Raji (cell line): Measurements from ENCODE around the gene GALK2.

ENCODE experiments used
- POLR2A ChIP-seq: IDR thresholded peaks from 2 replicates; pipeline ENCODE4 v1.6.1; 2011; ENCODE audit warnings: low read depth, low read length, control low read depth; ENCODE audit not compliant: insufficient read depth

Gene GALK2

DNA sequence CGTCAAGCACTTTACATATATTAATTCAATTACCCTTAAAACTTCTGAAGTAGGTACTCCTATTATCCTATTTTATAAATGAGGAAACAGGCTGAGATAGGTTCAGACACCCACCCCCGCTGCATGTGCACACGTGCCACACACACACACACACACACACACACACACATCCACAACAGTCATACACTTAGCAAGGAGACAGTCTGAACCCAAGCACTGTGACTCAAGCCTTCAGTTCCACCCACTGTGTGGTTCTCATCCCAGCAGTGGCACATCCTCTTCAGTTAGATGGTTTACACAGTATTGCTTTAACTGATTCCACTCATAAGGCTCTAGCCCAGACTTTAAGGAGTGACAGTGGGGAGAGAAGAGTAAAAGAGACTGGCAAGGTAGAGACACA is 161.9 kb downstream of the GALK2 start:
- TF ChIP-seq POLR2A: no peak

DNA sequence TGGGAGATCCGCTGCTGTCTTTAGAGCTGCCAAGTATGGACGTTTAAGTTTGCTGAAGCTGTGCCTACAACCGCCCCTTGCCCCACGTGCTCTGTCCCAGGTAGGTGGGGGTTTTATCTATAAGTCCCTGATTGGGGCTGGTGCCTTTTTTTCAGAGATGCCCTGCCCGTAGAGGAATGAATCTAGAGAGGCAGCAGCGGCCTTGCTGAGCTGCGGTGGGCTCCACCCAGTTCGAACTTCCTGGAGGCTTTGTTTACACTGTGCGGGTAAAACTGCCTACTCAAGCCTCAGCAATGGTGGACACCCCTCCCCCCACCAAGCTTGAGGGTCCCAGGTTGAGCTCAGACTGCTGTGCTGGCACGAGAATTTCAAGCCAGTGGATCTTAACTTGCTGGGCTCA is 169.6 kb downstream of the GALK2 start:
- TF ChIP-seq POLR2A: no peak

DNA sequence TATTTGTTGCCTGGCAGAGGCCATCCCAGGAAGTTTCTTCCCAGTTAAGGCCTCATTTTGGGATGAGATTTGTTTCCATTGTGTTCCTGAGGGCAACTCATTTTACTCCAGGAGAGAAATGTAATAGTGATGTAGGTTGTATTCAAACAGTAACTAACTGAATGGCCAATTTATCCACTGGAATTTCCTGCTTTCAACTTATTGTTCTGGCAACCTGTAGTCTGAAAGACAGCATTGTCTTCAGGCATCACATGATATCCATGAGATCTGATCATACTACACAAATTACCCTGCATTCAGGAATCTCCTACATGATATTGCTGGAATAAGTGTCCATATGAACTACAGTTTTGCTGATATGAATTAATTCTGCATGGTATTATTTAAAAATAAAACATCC is 173.5 kb downstream of the GALK2 start:
- no peak for TF ChIP-seq POLR2A

DNA sequence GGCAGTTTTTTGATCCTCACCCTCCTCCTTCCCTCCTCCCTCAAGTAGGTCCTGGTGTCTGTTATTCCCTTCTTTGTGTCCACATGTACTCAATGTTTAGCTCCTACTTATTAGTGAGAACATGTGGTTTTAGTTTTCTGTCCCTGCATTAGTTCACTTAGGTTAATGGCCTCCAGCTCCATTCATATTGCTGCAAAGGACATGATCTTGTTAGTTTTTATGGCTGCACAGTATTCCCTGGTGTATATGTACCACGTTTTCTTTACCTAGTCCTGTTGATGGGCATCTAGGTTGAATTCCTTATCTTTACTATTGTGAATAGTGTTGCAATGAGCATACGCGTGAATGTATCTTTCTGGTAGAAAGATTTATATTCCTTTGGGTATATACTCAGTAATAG is 191.3 kb downstream of the GALK2 start:
- no peak for TF ChIP-seq POLR2A

DNA sequence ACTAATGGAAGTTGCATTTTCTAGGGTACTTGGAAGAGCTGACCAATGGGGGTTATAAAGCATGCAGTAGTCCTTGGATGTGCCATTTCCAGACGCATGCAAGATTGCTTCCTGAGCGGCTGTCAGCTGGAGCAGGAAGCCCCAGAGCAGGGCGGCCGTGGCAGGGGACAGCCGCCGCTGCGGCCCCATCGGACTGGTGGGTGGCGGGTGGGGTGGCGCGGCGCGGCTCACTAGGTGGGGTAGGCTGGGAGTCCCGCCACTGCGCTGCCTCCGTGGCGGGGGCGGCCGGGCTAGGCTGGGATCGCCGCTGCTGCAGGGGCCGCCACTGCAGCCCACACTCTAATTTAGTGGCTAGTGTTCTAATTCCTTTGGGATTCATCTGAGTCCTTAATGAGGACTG is 196.4 kb downstream of the GALK2 start:
- no peak for TF ChIP-seq POLR2A

DNA sequence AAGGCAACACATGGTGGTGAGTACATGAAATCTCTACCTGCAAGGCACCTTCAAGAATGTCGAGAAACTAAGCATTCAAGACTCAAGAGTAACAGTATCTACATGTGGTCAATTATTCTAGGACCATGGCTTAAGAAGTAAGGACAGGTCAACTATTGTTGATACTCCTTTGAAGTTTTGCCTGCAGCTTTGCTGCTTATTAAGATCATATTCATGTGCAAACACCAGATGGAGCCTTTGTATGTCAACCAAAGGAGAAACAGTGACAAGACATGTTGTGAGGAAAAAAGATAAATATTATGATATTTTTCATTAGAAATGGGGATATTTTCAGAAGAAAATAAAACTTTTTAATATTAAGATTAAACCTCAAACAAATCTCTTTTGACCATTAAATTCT is 200.7 kb downstream of the GALK2 start:
- no peak for TF ChIP-seq POLR2A

DNA sequence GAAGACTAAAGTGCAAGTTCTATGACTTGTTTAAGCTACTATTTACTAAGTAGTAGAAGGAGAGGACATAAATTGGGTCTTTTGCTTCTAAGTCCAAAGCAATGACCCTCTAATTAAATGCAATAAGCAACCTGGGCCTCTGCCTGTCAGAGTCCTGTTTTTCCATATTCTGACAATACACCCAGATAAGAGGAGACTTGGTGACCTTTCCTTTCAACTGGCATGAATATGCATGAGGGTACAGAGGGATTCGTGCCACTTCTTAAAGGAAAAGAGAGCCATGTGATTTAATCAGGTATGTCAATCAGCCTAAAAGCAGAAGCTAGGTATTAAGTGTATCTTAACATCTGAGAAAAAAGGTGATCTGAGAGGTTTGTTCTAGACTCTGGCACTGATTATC is 202.3 kb downstream of the GALK2 start:
- TF ChIP-seq POLR2A: no peak

DNA sequence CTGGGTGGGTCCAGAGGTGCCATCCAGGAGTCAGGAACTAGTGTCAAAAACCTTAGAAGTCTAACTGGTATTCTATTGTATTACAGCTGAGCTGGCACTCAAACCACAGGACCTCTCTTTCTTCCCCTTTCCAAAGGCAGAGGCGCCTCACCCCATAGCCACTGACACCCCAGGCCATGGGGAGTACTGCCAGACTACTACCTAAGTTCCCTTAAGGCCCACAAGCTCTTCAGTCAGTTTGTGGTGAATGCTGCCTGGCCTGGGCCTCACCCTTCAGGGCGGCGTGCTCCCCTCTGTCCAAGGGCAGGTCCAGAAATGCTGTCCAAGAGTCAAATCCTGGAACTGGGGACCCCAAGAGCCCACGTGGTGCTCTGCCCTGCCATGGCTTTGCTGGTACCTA is 209.9 kb downstream of the GALK2 start:
- TF ChIP-seq POLR2A: no peak

DNA sequence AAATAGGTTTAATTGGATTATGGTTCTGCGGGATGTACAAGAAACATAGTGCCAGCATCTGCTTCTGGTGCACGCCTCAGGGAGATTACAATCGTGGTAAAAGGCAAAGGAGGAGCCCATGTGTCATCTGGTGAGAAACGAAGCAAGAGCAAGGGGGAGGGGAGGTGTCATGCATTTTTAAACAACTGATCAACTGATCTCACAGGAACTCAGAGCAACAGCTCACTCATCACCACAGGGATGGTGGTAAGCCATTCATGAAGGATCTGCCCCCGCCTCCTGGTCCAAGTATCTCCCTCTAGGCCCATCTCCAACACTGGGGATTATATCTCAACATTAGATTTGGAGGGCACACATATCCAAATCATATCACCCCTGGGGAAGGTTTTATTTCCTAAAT is 210.9 kb downstream of the GALK2 start:
- TF ChIP-seq POLR2A: no peak
